Transverse colon (tissue), 4 donors: ENCODE measurements around the gene TMC3. TPM values are rescaled to one million over a fixed set of nuclear protein-coding genes. Genes with fewer than 3 reads are reported as not detected.

Experiments used
- DNase-seq: peaks from one replicate; pipeline ENCODE4 v3.0.0-alpha.2; 2019
- H3K27ac ChIP-seq, 4 donors: fragments of 200-600 bp; sonication (generic); 2 replicates each; pipeline ENCODE4 v1.5.1; 2016 to 2018; ENCODE audit warnings: inconsistent platforms in 4 of 4
- H3K27me3 ChIP-seq: fragments of 200-600 bp; sonication (generic); 2 replicates; pipeline ENCODE4 v1.5.1; 2017; ENCODE audit warnings: inconsistent platforms
- H3K36me3 ChIP-seq, 4 donors: fragments of 200-600 bp; sonication (generic); 2 replicates each; pipeline ENCODE4 v1.5.1; 2017 to 2019; ENCODE audit warnings: inconsistent platforms in 4 of 4
- H3K4me1 ChIP-seq, 4 donors: fragments of 200-600 bp; sonication (generic); 2 replicates each; pipeline ENCODE4 v1.5.1; 2017 to 2020; ENCODE audit warnings: inconsistent platforms in 4 of 4
- H3K4me3 ChIP-seq, 4 donors: fragments of 200-600 bp; sonication (generic); 1 replicate in 1 of 4; 2 replicates in 3 of 4; pipeline versions ENCODE4 v1.5.1 to v1.6.1; 2017 to 2019; ENCODE audit warnings: inconsistent platforms in 4 of 4
- H3K9me3 ChIP-seq, 2 donors: fragments of 200-600 bp; sonication (generic); 2 replicates each; pipeline ENCODE4 v1.5.1; 2017 to 2019; ENCODE audit warnings: inconsistent platforms in 2 of 2
- EP300 ChIP-seq: sonication (generic); formaldehyde crosslinking; IDR thresholded peaks from one replicate; pipeline ENCODE4 v1.6.1; 2017; ENCODE audit warnings: antibody characterized with exemption, low read depth
- POLR2A ChIP-seq: fragments of 450-650 bp; IDR thresholded peaks from one replicate; pipeline ENCODE4 v1.6.1; 2016; ENCODE audit warnings: antibody characterized with exemption, mild to moderate bottlenecking, moderate library complexity
- POLR2AphosphoS5 ChIP-seq, 3 donors: sonication (generic); formaldehyde crosslinking; IDR thresholded peaks; one replicate each; pipeline ENCODE4 v1.6.1; 2016; ENCODE audit warnings: antibody characterized with exemption in 3 of 3
- WGBS, 2 donors: methylation state at CpG; one replicate each; pipeline ENCODE4 v1.1.5; 2018; ENCODE audit warnings: low coverage in 1 of 2; 5-methylcytosine and 5-hydroxymethylcytosine counted together
- in situ Hi-C, 4 donors: fragments of 200-750 bp; cut with MboI; loops; one replicate each; pipeline versions ENCODE4 v1.15.0 to v1.15.1; 2017; ENCODE audit warnings: low sequenced_read_pairs in 3 of 4, low pct_ligation_motif_present in 1 of 4, low pct_unique_long_range_greater_than_20kb in 1 of 4
- intact Hi-C: fragments of 100-400 bp; cut with DNase I; formaldehyde crosslinking; loops from one replicate; pipeline ENCODE4 v1.15.1; 2023; ENCODE audit warnings: low total_unique reads
- total RNA-seq, 4 donors: library from RNA; depleted of rRNA; stranded (reverse); fragments of >200 nt; gene quantifications; one replicate each; pipeline ENCODE4 v1.1.0, GENCODE V29; 2016
- TF ChIP-seq, protein P1 (sequence below), 5 experiments: fragments of 200-600 bp in 3 of 5; fragments of 450-650 bp in 2 of 5; sonication (generic) in 3 of 5; IDR thresholded peaks; 1 replicate in 2 of 5; 2 replicates in 3 of 5; pipeline ENCODE4 v1.5.1; 2016 to 2017; ENCODE audit warnings: antibody characterized with exemption in 5 of 5, inconsistent platforms in 3 of 5, mild to moderate bottlenecking in 2 of 5, moderate library complexity in 1 of 5

TMC3 gene
- total RNA-seq, 4 donors from 2014 or later = 0.14 to 0.64 TPM; not detected in 2

DNA sequence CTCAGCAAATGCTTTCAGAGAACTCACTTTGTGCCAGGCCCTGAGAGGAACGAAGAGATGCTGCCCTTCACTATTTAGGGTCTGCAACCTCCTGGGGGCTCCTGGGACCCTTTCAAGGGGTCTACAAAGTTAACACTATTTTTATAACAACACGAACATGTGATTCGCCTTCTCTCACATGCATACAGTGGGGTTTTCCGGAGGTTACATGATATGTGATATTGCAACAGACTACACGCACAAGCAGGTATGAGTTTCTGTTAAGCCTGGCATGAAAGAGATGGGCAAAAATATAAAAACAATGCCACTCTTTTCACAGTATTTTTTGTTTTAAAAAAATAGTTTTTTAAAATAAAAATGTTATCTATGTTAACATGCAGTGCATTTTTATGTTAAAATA is 60.3 kb downstream of the TMC3 start:
- H3K4me1 ChIP-seq = peaks cover 0 to 14% (median 5%) of the 10 kb centered on the region in 4 donors

DNA sequence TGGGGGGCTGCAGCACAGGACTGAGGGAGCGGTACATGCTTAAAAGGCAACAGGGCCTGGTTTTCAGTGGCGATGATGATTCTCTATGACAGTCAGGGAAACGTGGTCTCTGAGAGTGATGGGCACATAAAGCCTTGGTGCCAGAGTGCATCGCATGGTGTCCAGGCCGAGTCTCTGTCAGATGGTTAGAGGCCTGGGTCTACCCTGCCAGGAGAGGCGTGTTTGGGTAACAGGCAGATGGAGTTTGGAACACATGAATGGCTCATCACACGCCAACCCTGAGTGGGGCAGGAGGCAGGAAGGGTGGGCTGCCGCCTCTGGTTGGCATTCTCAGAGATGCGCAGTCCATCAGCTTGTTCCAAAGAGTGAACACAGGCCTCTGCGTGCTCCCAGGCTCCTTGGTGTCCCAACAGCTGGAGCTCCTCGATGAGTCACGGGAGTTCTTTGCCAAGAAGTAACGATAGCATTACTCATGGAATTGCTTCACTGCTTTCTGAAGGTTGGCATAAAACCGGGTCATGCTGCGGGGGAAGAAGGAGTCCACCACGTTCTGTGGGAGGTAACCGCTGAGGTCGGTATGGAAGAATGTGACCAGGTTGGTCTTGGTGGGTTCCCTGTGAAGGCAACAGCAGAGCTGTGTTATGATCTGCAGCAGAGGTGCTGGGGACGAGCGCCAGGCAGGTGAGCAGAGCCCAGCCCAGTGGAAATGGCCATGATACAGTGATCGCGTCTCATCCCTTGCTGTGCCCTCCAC is 61.0 kb downstream of the TMC3 start:
- Histone ChIP-seq H3K9me3 (no peaks in the 10 kb centered on the region), H3K4me1 (peaks cover 0 to 14% (median 5%) of the 10 kb centered on the region in 4 donors), H3K36me3 (peaks cover 0 to 15% (median 2%) of the 10 kb centered on the region in 4 donors), H3K27me3 (no peaks in the 10 kb centered on the region), H3K4me3 (no peak overlapping the region), H3K27ac (peak overlapping the region; percentile 65 to 75 (median 68))
- intact Hi-C loops = no loop called here
- DNase-seq = peak; percentile 57
- WGBS, 2 donors = 72 to 81% methylated on average over 9 to 22 of the region's 22 CpGs
- in situ Hi-C loops = no loop called here
- TF ChIP-seq, protein P1, sequence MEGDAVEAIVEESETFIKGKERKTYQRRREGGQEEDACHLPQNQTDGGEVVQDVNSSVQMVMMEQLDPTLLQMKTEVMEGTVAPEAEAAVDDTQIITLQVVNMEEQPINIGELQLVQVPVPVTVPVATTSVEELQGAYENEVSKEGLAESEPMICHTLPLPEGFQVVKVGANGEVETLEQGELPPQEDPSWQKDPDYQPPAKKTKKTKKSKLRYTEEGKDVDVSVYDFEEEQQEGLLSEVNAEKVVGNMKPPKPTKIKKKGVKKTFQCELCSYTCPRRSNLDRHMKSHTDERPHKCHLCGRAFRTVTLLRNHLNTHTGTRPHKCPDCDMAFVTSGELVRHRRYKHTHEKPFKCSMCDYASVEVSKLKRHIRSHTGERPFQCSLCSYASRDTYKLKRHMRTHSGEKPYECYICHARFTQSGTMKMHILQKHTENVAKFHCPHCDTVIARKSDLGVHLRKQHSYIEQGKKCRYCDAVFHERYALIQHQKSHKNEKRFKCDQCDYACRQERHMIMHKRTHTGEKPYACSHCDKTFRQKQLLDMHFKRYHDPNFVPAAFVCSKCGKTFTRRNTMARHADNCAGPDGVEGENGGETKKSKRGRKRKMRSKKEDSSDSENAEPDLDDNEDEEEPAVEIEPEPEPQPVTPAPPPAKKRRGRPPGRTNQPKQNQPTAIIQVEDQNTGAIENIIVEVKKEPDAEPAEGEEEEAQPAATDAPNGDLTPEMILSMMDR (IDR thresholded peaks at IDR 0.05) = no peak
- no peak for TF ChIP-seq POLR2A
- no peak for TF ChIP-seq EP300
- TF ChIP-seq POLR2AphosphoS5 (IDR thresholded peaks at IDR 0.05) = peak; percentile 60 to 85 (median 76)

More for the DNA sequence above, 60.3 kb downstream of the TMC3 start:
- intact Hi-C loops = no loop called here
- Histone ChIP-seq H3K4me3 (no peak overlapping the region), H3K27me3 (no peaks in the 10 kb centered on the region), H3K27ac (peak overlapping the region; percentile 28 to 75 (median 50)), H3K36me3 (peaks cover 0 to 15% (median 2%) of the 10 kb centered on the region in 4 donors), H3K9me3 (no peaks in the 10 kb centered on the region)
- 94 to 100% methylated on average over 2 to 5 of the region's 5 CpGs for WGBS, 2 donors
- in situ Hi-C loops = no loop called here
- DNase-seq = no peak
- TF ChIP-seq, protein P1 (IDR thresholded peaks at IDR 0.05) = no peak
- no peak for TF ChIP-seq POLR2A
- TF ChIP-seq POLR2AphosphoS5 (IDR thresholded peaks at IDR 0.05) = no peak
- TF ChIP-seq EP300 = no peak

DNA sequence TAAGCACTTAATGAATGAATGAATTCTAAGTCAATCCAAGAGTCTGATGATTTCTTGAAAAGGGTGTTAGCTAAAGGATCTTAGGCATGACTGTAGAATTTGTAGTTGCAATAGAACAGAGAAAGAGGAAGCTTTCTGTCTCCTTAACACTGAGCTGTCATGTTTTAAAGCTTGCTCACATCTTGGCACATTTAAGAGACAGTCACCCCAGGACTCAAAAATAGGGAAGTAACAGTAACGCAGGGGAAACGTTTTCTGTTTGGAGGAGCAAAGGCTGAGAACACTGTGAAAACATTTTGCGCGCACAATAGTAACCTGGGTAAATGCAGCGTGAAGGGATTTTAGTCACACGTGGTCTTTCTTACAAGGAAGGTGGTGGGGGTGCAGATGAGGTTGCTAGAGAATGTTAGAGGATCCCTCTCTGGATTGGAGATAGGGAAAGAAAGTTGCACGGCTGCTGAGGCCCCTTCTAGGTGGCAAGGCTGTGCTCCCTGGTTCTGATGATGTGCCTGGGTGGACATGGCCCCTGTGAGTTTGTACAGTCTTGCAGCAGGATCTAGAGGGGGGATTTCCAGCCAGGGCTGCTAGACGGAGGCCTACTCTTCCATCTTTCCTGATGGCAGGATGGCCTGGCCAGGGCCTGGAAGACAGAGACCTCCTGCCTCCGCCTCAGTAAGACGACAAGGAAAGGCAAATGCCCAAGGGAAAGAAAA is 62.1 kb downstream of the TMC3 start:
- in situ Hi-C loops = no loop called here
- no peaks in the 10 kb centered on the region for H3K9me3 ChIP-seq
- DNase-seq = no peak
- H3K4me3 ChIP-seq = no peak overlapping the region
- 79 to 93% methylated on average over 8 to 10 of the region's 10 CpGs for WGBS, 2 donors
- no peaks in the 10 kb centered on the region for H3K27me3 ChIP-seq
- TF ChIP-seq POLR2A = peak; percentile 2
- TF ChIP-seq, protein P1 (IDR thresholded peaks at IDR 0.05) = no peak
- H3K4me1 ChIP-seq = peaks cover 0 to 14% (median 5%) of the 10 kb centered on the region in 4 donors
- H3K27ac ChIP-seq = peak overlapping the region; percentile 65 to 75 (median 68)
- intact Hi-C loops = no loop called here
- H3K36me3 ChIP-seq = peaks cover 0 to 7% (median 2%) of the 10 kb centered on the region in 4 donors

DNA sequence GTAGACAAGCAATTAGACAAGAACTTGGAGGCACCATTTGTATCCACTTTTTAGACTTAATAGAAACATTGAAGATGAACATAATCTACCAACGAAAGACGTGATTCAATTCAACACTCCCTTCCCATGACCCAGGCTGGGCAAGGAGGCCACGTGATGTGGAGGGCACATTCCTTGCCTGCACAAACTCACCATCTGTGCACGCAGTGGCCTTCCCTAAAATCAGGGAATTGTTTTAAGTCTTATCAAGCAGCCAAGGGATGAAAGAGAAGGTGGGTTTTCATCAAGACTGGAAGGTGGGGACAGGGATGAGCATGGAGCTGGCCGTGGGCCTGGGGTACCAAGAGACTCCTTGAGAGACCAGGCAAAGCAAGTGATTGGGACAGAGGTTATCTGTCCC is 63.5 kb downstream of the TMC3 start:
- H3K9me3 ChIP-seq = no peaks in the 10 kb centered on the region
- 92 to 100% methylated on average over 1 to 5 of the region's 5 CpGs for WGBS, 2 donors
- peaks cover 0 to 14% (median 5%) of the 10 kb centered on the region in 4 donors for H3K4me1 ChIP-seq
- no peak for TF ChIP-seq POLR2A
- TF ChIP-seq, protein P1 (IDR thresholded peaks at IDR 0.05) = no peak
- no peak for TF ChIP-seq EP300
- no peak for DNase-seq
- no peaks in the 10 kb centered on the region for H3K27me3 ChIP-seq
- H3K27ac ChIP-seq = peak overlapping the region in 2 of 4 donors; percentile 1 to 32
- no peak overlapping the region for H3K4me3 ChIP-seq
- in situ Hi-C loops (no loop called here), intact Hi-C loops (no loop called here)
- peaks cover 0 to 7% (median 2%) of the 10 kb centered on the region in 4 donors for H3K36me3 ChIP-seq
